Testis (tissue), 3 donors: ENCODE data around the gene STK24. TPM values are rescaled to one million over a fixed set of nuclear protein-coding genes. Genes with fewer than 3 reads are reported as not detected.

Experiments used
- DNase-seq: peaks from one replicate; pipeline ENCODE4 v3.0.0-alpha.2; 2019
- H3K27ac ChIP-seq, 2 donors: fragments of 200-600 bp; sonication (generic); one replicate each; pipeline ENCODE4 v1.5.1; 2019
- H3K27me3 ChIP-seq: fragments of 200-600 bp; sonication (generic); one replicate; pipeline ENCODE4 v1.5.1; 2019
- H3K36me3 ChIP-seq: fragments of 200-600 bp; sonication (generic); one replicate; pipeline ENCODE4 v1.5.1; 2017; ENCODE audit warnings: low read depth; ENCODE audit errors: missing control alignments
- H3K4me1 ChIP-seq: fragments of 200-600 bp; sonication (generic); one replicate; pipeline ENCODE4 v1.5.1; 2019
- H3K4me3 ChIP-seq, 2 donors: fragments of 200-600 bp; sonication (generic); one replicate each; pipeline ENCODE4 v1.5.1; 2017 to 2019
- H3K9me3 ChIP-seq: fragments of 200-600 bp; sonication (generic); one replicate; pipeline ENCODE4 v1.5.1; 2017
- CTCF ChIP-seq, 3 experiments: fragments of 450-650 bp in 2 of 3; fragments of 200-600 bp in 1 of 3; sonication (generic) in 1 of 3; IDR thresholded peaks; one replicate each; pipeline ENCODE4 v1.5.1; 2016 to 2019; ENCODE audit warnings: antibody characterized with exemption in 3 of 3, mild to moderate bottlenecking in 2 of 3, moderate library complexity in 1 of 3
- POLR2A ChIP-seq: fragments of 450-650 bp; IDR thresholded peaks from one replicate; pipeline ENCODE4 v1.6.1; 2017; ENCODE audit warnings: antibody characterized with exemption, mild to moderate bottlenecking, moderate library complexity
- WGBS, 2 donors: methylation state at CpG; one replicate each; pipeline ENCODE4 v1.1.5; 2018; 5-methylcytosine and 5-hydroxymethylcytosine counted together
- intact Hi-C: fragments of 100-400 bp; cut with DNase I; formaldehyde crosslinking; loops from one replicate; pipeline ENCODE4 v1.15.1; 2023; ENCODE audit warnings: low total_unique reads
- polyA plus RNA-seq: library from polyadenylated mRNA; stranded (reverse); fragments of 350-450 nt; fragmentation: Illumina TruSeq; extraction: RNeasy Lipid Tissue Mini Kit (QIAGEN cat#74804); gene quantifications from one replicate; pipeline ENCODE4 v1.2.3, GENCODE V29; 2014; ENCODE audit warnings: low read depth, low replicate concordance; ENCODE audit not compliant: insufficient read depth
- total RNA-seq, 2 donors: library from RNA; depleted of rRNA; stranded (reverse); fragments of >200 nt; gene quantifications; one replicate each; pipeline ENCODE4 v1.2.3, GENCODE V29; 2016

Gene STK24
- total and polyA plus RNA-seq, 3 donors from 2014 or later, result 97.4 to 172 (median 151) TPM

GRCh38 chr13:98422046-98422445 lies 154.9 kb downstream of the STK24 start:
- Histone ChIP-seq H3K27ac (no peak overlapping the region), H3K36me3 (no peaks in the 10 kb centered on the region), H3K9me3 (no peaks in the 10 kb centered on the region), H3K27me3 (no peaks in the 10 kb centered on the region), H3K4me1 (no peaks in the 10 kb centered on the region), H3K4me3 (no peak overlapping the region)
- no peak for DNase-seq
- TF ChIP-seq POLR2A (no peak), CTCF (IDR thresholded peaks at IDR 0.05) (no peak)
- intact Hi-C loops, result no loop called here
- WGBS, 2 donors, result 89% methylated on average over 9 of the region's 9 CpGs

- Histone ChIP-seq H3K27ac (no peak overlapping the region), H3K27me3 (no peaks in the 10 kb centered on the region), H3K4me1 (no peaks in the 10 kb centered on the region), H3K36me3 (no peaks in the 10 kb centered on the region), H3K4me3 (no peak overlapping the region), H3K9me3 (no peaks in the 10 kb centered on the region)
- WGBS, 2 donors, result 85 to 86% methylated on average over 6 of the region's 6 CpGs
- no peak for TF ChIP-seq POLR2A
- no peak for TF ChIP-seq CTCF (IDR thresholded peaks at IDR 0.05)
- intact Hi-C loops, result no loop called here
- DNase-seq, result no peak
Observed at GRCh38 chr13:98420554-98421175, 156.2 kb downstream of the STK24 start.

GRCh38 chr13:98419786-98420553 lies 156.9 kb downstream of the STK24 start:
- H3K27me3 ChIP-seq, result no peaks in the 10 kb centered on the region
- H3K36me3 ChIP-seq, result no peaks in the 10 kb centered on the region
- intact Hi-C loops, result no loop called here
- DNase-seq, result no peak
- WGBS, 2 donors, result 93 to 96% methylated on average over 10 to 14 of the region's 14 CpGs
- no peaks in the 10 kb centered on the region for H3K9me3 ChIP-seq
- no peak overlapping the region for H3K4me3 ChIP-seq
- no peak overlapping the region for H3K27ac ChIP-seq
- no peaks in the 10 kb centered on the region for H3K4me1 ChIP-seq
- no peak for TF ChIP-seq CTCF (IDR thresholded peaks at IDR 0.05)
- no peak for TF ChIP-seq POLR2A

- WGBS, 2 donors, result 93 to 99% methylated on average over 4 of the region's 4 CpGs
- no peaks in the 10 kb centered on the region for H3K9me3 ChIP-seq
- no peak overlapping the region for H3K27ac ChIP-seq
Observed at GRCh38 chr13:98416408-98416807, 160.5 kb downstream of the STK24 start.

More at GRCh38 chr13:98416408-98416807, 160.5 kb downstream of the STK24 start:
- intact Hi-C loops, result no loop called here
- DNase-seq, result no peak
- Histone ChIP-seq H3K4me3 (no peak overlapping the region), H3K27me3 (no peaks in the 10 kb centered on the region), H3K4me1 (no peaks in the 10 kb centered on the region), H3K36me3 (no peaks in the 10 kb centered on the region)
- TF ChIP-seq CTCF (IDR thresholded peaks at IDR 0.05) (no peak), POLR2A (no peak)
